HUES64 (cell line): Measurements from ENCODE around the gene NTRK3.

Source experiments
- H3K27ac ChIP-seq: 2 replicates; pipeline ENCODE4 v1.7.0; 2013; ENCODE audit warnings: low read depth, low read length, inconsistent platforms
- H3K27me3 ChIP-seq: 2 replicates; pipeline ENCODE4 v1.6.1; 2013; ENCODE audit warnings: mild to moderate bottlenecking, low read length; ENCODE audit not compliant: insufficient read depth
- H3K36me3 ChIP-seq: 2 replicates; pipeline ENCODE4 v1.6.1; 2013; ENCODE audit warnings: mild to moderate bottlenecking, low read length; ENCODE audit not compliant: insufficient read depth
- H3K4me1 ChIP-seq: 2 replicates; pipeline ENCODE4 v1.6.1; 2013; ENCODE audit warnings: mild to moderate bottlenecking, low read length, moderate library complexity; ENCODE audit not compliant: insufficient read depth
- H3K4me3 ChIP-seq: 2 replicates; pipeline ENCODE4 v1.5.1; 2013; ENCODE audit warnings: mild to moderate bottlenecking, low read length, moderate library complexity
- H3K9ac ChIP-seq: 2 replicates; pipeline ENCODE4 v1.6.1; 2013; ENCODE audit warnings: mild to moderate bottlenecking, low read depth, low read length
- H3K9me3 ChIP-seq: 2 replicates; pipeline ENCODE4 v1.6.1; 2013; ENCODE audit warnings: low read depth, low read length; ENCODE audit not compliant: insufficient read depth
- WGBS: fragments of 150-250, 120-280 bp; methylation state at CpG from one replicate; pipeline ENCODE4 v1.1.7; 2013; ENCODE audit warnings: missing lambda C conversion rate; 5-methylcytosine and 5-hydroxymethylcytosine counted together

NTRK3 gene

DNA sequence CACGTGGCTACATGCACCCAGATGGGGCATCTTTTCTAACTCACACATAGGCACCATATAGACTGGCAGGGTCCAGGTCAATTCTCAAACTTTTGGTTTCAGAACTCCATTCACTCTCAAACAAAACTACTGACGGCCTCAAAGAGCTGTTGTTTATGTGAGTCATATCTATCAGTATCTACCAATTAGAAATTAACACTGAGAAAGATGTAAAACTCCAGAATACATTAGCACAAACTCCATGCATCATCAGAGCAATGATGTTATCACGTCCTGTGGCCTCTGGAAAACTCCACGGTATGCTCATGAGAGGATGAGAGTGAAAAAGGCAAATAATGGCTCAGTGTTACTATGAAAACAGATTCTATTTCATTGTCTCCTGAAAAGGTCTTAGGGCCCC lies 116.1 kb downstream of the NTRK3 start:
- H3K9me3 ChIP-seq: no peaks in the 10 kb centered on the region
- 91% methylated on average over 4 of the region's 4 CpGs for WGBS

DNA sequence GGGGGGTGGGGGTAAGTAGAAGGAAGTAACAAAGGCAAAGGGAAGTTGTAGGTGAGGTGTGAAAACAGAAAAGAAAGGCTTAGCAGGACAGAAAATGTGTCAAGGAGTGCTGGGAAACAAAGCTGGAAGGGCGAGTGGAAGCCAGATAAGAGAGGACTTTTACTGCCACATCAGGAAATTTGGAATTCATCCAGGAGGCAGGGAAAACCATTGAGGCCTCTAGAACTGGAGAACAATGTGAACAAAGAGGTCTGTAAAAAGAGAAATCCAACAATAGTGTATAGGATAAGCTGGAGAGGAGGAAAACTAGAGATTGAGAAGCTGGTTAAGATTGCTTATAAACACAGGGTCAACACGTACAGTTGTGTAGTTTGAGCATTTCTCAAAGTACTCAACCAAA lies 116.6 kb downstream of the NTRK3 start:
- no peaks in the 10 kb centered on the region for H3K9me3 ChIP-seq
- no peak overlapping the region for H3K9ac ChIP-seq
- no peaks in the 10 kb centered on the region for H3K36me3 ChIP-seq
- H3K4me3 ChIP-seq: no peak overlapping the region
- no peak overlapping the region for H3K27ac ChIP-seq
- WGBS: 82% methylated on average over 2 of the region's 2 CpGs
- H3K27me3 ChIP-seq: no peaks in the 10 kb centered on the region
- H3K4me1 ChIP-seq: no peaks in the 10 kb centered on the region

More for the DNA sequence above, 116.1 kb downstream of the NTRK3 start:
- Histone ChIP-seq H3K4me1 (no peaks in the 10 kb centered on the region), H3K9ac (no peak overlapping the region), H3K27ac (no peak overlapping the region), H3K27me3 (no peaks in the 10 kb centered on the region), H3K4me3 (no peak overlapping the region), H3K36me3 (no peaks in the 10 kb centered on the region)

DNA sequence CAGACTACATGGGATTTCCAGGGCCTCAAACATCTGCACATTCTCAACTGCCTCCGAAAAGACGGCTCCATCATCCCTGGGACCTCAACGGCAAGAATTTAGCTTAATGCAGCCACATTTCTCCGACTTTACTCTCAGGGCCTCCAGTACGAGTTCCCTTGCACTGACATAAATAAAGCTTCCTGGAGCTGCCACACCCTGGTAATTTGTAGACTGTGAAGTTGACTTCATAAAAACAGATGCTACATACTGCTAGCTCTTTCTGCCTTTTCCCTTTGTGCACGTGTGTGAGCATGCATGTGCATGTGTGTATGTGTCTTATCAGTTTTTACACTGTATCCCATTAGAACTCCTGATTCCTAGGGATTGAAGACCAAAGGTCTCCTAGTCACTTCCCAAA lies 122.7 kb downstream of the NTRK3 start:
- 98% methylated on average over 6 of the region's 6 CpGs for WGBS
- no peaks in the 10 kb centered on the region for H3K9me3 ChIP-seq
- H3K9ac ChIP-seq: no peak overlapping the region
- H3K4me1 ChIP-seq: no peaks in the 10 kb centered on the region
- no peaks in the 10 kb centered on the region for H3K36me3 ChIP-seq
- no peaks in the 10 kb centered on the region for H3K27me3 ChIP-seq
- no peak overlapping the region for H3K4me3 ChIP-seq
- no peak overlapping the region for H3K27ac ChIP-seq

DNA sequence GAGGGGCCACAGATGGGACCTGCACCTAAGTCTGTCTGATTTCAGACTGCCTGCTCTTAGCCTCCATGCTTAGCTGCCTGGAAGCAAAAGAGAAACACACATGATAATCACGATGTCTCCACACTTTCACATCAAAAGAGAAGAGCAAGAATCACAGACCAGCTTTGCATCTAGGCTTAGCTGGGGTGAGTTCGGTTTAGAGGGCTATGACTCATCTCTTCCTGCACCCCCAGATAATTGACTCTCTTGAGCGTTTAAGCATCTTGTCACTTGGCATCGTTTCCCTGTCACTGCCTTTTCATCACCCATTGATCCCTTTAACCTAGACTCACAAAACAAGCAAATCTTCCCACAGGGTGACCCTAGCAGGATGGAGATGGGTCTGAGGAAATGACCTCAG lies 124.0 kb downstream of the NTRK3 start:
- no peak overlapping the region for H3K4me3 ChIP-seq
- no peaks in the 10 kb centered on the region for H3K4me1 ChIP-seq
- WGBS: 83% methylated on average over 4 of the region's 4 CpGs
- no peak overlapping the region for H3K9ac ChIP-seq
- H3K9me3 ChIP-seq: no peaks in the 10 kb centered on the region
- H3K36me3 ChIP-seq: no peaks in the 10 kb centered on the region
- H3K27me3 ChIP-seq: no peaks in the 10 kb centered on the region
- H3K27ac ChIP-seq: no peak overlapping the region

DNA sequence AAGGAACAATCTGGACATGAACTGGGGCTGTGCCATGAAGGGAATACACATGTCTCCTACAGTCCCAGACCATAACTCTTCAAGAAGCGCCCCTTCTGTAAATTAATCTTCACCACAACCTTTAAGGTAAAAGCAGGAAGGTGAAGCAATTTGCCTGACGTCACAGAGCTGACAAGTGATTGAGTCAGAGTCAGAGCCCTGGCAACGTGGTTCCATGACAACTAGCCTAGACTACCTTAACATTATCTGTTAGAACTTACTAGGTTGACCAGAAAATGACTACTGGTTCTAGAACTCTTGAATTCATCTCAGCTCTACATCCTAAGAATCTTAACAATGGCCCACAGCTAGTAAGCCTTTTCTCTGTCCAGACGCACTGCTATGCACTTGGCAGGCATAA lies 124.6 kb downstream of the NTRK3 start:
- 88% methylated on average over 4 of the region's 4 CpGs for WGBS
- H3K27ac ChIP-seq: no peak overlapping the region

DNA sequence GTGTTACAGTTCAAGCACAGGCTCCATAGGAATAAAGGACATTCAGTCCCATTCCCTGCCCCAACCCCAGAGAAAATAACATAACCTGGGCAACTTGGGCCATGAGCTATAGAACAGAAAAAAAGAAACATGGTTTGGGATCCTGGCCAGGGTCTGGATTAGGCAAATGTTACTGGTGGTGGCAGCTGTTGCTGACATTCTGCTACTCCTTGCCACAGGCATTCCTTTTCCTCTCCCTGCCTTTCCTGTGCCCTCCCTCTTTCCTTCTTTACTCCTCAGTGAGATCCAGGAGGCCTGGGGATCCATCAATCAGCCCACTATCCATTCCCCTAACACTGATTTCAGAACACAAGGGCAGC lies 129.1 kb downstream of the NTRK3 start:
- H3K9me3 ChIP-seq: no peaks in the 10 kb centered on the region
- H3K4me1 ChIP-seq: peaks cover 20% of the 10 kb centered on the region
- no peaks in the 10 kb centered on the region for H3K36me3 ChIP-seq
- no peak overlapping the region for H3K4me3 ChIP-seq
- H3K27ac ChIP-seq: no peak overlapping the region
- H3K27me3 ChIP-seq: no peaks in the 10 kb centered on the region
- H3K9ac ChIP-seq: no peak overlapping the region

More for the DNA sequence above, 124.6 kb downstream of the NTRK3 start:
- Histone ChIP-seq H3K36me3 (no peaks in the 10 kb centered on the region), H3K4me3 (no peak overlapping the region), H3K4me1 (no peaks in the 10 kb centered on the region), H3K9me3 (no peaks in the 10 kb centered on the region), H3K27me3 (no peaks in the 10 kb centered on the region), H3K9ac (no peak overlapping the region)

DNA sequence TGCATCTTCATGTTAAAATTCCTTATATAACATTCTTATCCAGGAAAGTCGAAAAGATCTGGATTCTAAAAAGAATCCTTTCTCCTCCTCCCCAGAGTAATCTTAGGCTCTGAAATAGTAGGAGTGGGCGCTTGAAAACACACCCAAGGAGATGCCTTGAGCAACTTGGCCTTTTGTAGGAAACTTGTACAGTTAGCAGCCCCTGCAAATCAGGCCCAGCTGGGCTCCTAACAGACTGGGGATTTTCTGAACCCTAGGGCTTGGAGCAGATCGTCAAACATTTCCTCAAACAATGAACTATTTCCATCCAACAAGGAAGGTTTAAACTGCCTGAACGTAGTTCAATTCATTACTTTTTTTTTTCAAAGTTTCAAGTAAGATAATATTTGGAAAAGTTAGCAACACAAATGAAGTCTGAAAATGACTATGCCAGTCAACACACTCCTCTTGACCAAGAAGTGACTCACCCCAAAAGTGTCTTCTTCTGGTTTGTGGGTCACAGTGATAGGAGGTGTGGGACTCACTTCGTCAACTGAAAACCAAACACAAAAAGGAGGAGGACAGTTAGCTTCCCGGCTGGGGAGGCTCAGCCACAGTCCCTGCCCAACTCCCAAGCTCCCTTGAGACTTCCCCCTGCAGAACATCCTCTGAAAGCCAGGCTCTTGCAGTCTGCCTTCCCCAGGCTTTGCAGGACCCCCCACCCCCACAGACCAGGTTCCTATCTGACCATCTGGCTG lies 129.7 kb downstream of the NTRK3 start:
- H3K27me3 ChIP-seq: no peaks in the 10 kb centered on the region
- H3K9ac ChIP-seq: no peak overlapping the region
- no peaks in the 10 kb centered on the region for H3K9me3 ChIP-seq
- no peak overlapping the region for H3K4me3 ChIP-seq
- no peaks in the 10 kb centered on the region for H3K36me3 ChIP-seq
- WGBS: 83% methylated on average over 4 of the region's 6 CpGs
- peaks cover 20% of the 10 kb centered on the region for H3K4me1 ChIP-seq
- H3K27ac ChIP-seq: no peak overlapping the region

DNA sequence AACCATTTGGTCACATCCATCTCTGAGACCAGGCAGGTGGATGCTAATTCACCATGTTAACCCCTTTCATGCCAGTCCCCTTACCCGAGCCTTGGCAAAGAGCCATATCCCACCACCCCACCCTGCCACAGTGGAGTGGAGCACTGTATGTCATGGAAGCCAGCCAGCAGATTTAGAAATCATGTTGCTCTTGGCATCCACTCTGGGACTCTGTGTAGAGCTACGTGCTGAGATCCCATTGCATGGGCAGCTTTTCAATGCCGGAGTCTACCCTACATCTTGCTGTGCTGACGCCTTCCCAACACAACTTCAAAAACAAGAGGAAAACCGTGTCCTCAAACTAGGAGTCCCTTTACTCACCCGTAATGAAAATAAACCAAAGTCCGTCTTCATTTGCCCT lies 131.0 kb downstream of the NTRK3 start:
- 95% methylated on average over 7 of the region's 7 CpGs for WGBS
- Histone ChIP-seq H3K27me3 (no peaks in the 10 kb centered on the region), H3K9ac (no peak overlapping the region)

DNA sequence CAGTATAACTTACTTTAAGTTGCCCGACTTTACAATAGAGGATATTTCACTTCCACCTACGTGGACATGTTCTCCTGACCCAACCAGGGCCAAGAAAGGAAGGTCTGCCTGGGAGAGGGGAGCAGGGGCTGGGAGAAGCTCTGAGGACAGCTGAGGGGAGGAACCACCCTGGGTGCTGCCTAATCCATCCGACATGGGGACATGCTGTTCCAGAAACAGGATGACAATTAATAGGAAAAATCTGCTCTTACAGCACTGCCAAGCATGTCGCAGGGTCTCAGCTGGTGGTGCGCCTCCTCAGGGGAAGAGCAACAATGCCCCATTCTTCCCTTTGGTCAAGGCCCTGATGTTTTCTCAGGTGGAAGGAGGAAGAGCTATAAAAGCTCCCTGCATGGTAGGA lies 132.3 kb downstream of the NTRK3 start:
- Histone ChIP-seq H3K9me3 (no peaks in the 10 kb centered on the region), H3K4me3 (no peak overlapping the region), H3K4me1 (peaks cover 20% of the 10 kb centered on the region), H3K27me3 (no peaks in the 10 kb centered on the region), H3K9ac (no peak overlapping the region), H3K27ac (0 out of 2 replicates have a peak overlapping the region, but pooled peaks have one; percentile 18), H3K36me3 (no peaks in the 10 kb centered on the region)
- WGBS: 83% methylated on average over 5 of the region's 5 CpGs

More for the DNA sequence above, 131.0 kb downstream of the NTRK3 start:
- Histone ChIP-seq H3K36me3 (no peaks in the 10 kb centered on the region), H3K4me1 (peaks cover 20% of the 10 kb centered on the region), H3K9me3 (no peaks in the 10 kb centered on the region), H3K4me3 (no peak overlapping the region), H3K27ac (no peak overlapping the region)

DNA sequence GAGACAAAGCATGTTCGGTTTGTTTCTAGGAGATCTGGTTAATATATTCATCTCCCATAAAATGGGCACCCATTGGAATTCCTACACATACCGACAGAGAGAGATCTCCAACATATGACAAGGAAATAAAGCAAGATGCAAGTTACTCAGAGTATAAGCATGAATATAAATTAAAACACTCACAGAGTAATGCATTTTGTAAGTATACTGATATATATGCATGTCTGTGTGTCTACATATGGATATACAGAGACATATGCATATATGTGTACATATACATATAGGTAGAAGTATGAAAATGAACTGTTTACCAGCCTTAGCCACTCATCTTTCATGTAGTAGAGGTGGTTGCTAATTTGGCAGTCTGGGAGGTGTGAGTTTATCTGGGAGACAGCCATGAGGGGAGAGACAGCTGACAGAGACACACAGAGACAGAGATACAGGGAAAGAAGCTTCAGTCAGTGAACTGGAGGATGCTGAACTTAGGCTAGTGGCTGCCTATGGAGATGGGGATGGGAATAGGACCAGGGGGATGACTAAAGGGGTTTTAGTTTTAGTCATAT lies 134.5 kb downstream of the NTRK3 start:
- Histone ChIP-seq H3K27ac (no peak overlapping the region), H3K9me3 (no peaks in the 10 kb centered on the region), H3K4me3 (no peak overlapping the region), H3K36me3 (no peaks in the 10 kb centered on the region), H3K27me3 (no peaks in the 10 kb centered on the region), H3K4me1 (peaks cover 20% of the 10 kb centered on the region), H3K9ac (no peak overlapping the region)
- WGBS: no CpG with 5 or more reads among the region's 2 CpGs

DNA sequence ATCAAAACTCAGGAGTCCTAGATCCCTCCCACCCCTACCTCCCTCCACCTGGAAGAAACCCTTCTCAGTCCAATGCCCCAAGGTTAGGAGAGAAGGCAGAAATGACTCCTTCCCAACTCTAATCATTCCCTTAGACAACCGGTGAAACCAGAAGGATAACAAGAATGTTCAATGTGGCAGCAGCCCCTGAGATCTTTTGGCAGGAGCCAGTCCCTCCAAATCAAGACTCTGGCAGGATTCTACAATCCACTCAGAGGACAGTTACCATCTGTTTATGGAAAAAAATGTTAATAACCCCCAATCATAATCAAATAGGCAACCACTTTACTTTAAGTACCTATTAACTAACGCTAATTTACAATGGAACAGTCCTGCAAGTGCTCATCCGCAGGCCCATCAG lies 136.5 kb downstream of the NTRK3 start:
- Histone ChIP-seq H3K27me3 (no peaks in the 10 kb centered on the region), H3K27ac (no peak overlapping the region), H3K9me3 (no peaks in the 10 kb centered on the region), H3K9ac (no peak overlapping the region), H3K4me3 (no peak overlapping the region), H3K36me3 (no peaks in the 10 kb centered on the region), H3K4me1 (peaks cover 19% of the 10 kb centered on the region)
- WGBS: 93% methylated on average over 3 of the region's 3 CpGs

DNA sequence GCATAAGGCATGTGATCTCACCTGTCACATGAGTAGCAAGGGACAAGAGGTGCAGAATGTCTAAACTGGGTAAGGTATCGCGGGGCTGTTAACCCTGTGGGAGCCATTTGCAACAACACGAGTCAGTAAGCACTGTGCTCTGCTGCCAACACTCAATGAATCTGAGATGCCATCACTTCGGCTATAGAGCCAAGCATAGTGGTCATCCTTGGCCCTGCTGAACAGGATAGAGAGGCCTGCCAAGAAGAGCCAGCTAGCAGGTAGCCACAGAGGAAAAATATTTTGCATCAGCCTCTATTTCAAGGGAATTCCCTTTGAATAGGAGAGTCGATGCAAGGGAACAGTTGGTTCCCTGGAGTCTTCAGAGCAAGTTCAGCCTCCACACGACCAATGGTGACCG lies 137.8 kb downstream of the NTRK3 start:
- Histone ChIP-seq H3K9ac (no peak overlapping the region), H3K4me1 (peaks cover 7% of the 10 kb centered on the region; the same call in 1 of the 2 replicates), H3K27me3 (no peaks in the 10 kb centered on the region), H3K9me3 (no peaks in the 10 kb centered on the region), H3K27ac (no peak overlapping the region), H3K4me3 (no peak overlapping the region), H3K36me3 (no peaks in the 10 kb centered on the region)
- WGBS: 93% methylated on average over 7 of the region's 7 CpGs
